CD4-positive, alpha-beta T cell treated with Interleukin-15 for 1 hour (primary cell): Measurements from ENCODE around the gene SMAD3.
"Not testable (repeated sequence)": the region's sequence is repeated elsewhere in the genome, so short reads cannot be mapped to it uniquely, and the experiment has no call there.

ENCODE experiments used
- DNase-seq: peaks from one replicate; pipeline ENCODE4 v3.0.0-alpha.2; 2020

Gene SMAD3

DNA sequence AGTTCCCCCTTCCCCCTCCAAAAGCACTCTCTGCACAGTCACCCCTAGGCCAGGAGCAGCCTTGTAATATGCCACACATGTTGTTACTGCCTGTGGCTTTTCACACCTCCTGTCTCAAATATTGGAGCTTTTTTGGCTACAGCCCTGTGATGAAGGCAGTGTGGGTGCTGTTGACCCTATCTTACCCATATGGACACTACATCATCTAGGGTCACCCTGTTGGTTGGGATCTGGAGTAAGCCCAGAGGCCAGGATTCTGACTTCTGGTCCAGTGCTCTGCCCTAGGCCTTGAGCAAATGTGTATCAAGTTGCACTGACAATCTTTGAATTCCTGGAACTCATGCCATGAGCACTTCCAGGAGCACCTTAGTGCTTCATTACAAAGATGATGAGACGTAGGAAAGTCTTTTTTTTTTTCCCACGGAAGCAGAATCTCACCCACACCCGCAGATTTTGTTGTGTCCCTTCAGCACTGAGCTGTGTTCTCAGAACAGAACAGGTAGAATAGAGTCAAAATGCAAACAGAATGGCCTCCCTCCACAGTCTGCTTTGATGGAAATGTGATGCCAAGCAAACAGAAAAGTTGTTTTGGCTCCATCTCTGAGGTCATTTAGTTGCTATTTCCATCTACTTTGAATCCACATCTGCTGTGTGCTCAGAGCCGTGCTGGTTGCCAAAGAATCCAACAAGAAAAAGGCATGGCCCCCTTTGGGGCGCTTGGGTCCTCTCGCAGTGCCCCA lies 49.6 kb downstream of the SMAD3 start:
- DNase-seq = no peak

DNA sequence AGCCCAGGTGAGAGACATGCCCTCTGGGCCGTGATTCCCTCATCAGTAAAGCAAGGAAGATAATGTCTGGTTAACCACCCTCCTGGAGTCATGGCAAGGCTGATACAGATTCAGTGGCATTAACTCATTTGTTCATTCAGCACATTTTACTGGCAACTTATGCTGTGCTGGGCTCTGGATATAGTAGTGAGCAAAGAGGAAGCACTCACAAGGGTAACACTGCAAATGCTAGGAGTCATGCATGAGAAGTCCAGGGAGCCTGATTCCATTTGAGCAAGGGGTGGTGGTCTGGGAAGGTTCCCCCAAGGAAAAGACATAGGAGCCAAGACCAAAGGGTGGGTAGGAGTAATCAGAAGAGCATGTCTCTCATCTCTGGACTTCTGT lies 50.2 kb downstream of the SMAD3 start:
- no peak for DNase-seq

DNA sequence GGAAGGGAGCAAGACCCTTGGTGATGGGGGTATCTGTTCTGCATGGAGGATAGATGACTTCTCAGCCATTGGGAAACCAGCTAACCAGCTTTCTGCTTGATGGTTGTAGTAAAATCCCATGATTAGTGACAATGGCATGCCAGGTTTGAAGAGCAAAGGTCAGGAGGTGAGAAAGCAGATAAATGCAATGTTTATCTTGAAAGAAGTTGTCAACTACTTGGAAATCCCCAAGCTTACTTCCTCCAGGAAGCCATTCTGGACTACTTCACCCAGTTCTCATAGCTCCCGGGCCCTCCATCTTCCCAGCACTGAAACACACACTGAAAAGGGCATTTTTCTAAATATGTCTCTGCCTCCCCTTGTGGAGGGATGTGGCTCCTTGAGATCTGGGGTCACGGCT lies 51.3 kb downstream of the SMAD3 start:
- peak; percentile 40 for DNase-seq

- no peak for DNase-seq
Measured at GRCh38 chr15:67117370-67117769, 52.0 kb downstream of the SMAD3 start.

DNA sequence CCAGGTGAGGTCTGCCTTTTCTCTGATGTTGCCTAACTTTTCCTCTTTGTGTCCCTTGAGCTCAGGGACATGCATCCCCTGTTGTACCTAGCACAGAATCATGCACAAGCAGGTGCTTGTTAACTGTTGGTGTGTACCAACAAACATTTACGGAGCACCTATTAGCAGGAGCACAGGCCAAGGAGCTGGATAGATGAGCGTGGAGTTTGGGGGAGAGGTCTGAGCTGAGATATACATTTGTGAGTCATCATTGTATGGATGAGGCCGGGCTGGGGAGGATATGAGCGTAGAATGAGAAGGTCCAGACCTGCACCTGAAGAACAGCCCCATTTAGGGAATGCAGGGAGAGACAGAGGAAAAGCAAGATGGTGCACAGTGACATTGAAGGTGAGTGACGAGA lies 53.4 kb downstream of the SMAD3 start:
- DNase-seq = no peak

- no peak for DNase-seq
Measured at GRCh38 chr15:67119238-67119846, 53.9 kb downstream of the SMAD3 start.

- DNase-seq = no peak
Measured at GRCh38 chr15:67120009-67120838, 54.8 kb downstream of the SMAD3 start.

DNA sequence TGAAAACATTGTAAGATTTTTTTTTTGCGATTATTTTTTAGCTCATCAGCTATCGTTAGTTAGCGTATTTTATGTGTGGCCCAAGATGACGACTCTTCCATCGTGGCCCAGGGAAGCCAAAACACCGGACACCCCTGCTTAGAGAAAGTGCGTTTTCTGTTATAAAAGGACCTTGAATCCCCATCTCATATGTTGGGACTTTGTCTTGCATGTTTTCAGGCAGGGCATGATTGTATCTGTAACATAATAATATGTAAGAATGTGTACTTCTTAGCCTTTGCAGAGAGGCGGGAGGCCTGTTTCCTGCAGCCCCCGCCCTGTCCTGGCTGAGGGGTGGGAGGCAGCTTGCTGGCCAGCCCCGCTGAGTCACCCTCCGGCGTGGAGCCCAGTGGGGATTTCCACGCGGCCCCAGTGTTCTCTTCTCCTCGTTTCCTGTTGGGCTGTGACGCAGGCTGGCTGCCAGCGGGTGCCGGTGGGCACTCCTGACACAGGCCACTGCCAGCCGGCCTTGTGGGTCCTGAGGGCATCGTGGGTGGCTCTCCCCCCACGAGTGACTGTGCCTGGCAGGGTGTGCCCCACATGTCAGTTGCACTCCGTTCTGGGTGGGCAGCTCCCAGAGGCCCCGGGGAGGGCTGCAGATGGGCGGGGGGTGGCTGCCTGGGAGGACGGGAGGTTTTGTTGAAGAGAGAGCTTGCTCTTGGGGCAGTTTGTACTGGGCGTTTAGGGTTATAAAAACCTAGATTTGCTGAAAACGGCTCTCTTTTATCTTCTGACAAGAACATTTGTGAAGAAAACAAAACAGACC lies 55.6 kb downstream of the SMAD3 start:
- peak; percentile 96 for DNase-seq

DNA sequence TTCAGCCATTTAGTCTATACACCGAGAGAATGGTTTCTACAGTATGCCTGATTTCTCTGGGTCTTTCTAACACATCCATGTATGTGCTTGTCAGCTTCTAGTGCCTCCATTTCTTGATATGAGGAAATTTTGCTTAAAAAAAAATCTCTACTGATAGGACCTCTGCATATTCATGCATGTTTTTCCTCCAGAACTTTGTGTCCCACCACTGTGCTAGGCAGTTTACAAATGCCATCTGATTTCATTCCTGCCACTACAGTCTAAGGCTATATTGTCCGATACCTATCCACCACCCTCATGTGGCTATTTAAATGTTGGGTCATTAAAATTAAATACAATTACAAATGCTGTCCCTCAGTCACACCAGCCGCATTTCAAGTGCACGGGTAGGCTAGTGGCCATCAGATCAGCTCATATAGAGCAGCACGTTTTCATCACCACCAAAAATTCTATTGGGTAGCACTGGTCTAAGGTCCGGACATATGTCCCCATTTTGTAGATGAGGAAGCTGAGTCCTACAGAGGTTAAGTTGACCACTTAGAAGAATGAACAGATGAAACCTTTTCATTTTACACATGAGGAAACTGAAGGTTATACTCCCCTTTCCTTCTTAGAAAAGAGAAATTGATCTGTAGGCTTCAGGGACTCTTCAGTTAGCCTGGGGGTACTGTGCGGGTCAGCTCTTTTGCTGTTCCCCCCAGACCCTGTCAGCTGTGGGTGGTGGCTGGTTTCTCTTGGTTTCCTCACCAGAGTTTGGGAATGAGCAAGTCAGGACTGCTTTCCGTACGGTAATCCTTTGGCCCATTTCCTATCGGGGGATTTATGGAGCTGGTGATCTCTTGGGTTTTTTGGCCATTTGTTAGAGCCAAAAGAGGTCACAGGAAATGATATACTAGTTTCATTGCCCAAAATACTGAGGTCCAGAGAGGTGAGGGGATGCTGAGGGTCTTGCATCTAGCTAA lies 56.5 kb downstream of the SMAD3 start:
- DNase-seq = no peak

- not testable (repeated sequence) for DNase-seq
Measured at GRCh38 chr15:67122816-67123215, 57.4 kb downstream of the SMAD3 start.

DNA sequence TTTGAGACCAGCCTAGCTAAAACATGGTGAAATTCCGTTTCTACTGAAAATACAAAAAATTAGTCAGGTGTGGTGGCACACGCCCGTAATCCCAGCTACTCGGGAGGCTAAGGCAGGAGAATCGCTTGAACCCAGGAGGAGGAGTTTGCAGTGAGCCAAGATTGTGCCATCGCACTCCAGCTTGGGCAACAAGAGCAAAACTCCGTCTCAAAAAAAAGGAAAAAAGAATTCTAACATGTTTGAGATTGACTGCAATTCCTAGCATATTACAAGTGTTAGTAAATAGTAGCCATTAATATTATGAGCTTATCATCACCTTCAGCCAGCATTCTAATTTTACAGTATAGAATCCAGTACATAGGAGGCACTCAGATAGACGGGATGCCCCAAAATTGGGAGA lies 57.9 kb downstream of the SMAD3 start:
- not testable (repeated sequence) for DNase-seq

- no peak for DNase-seq
Measured at GRCh38 chr15:67124111-67124510, 58.7 kb downstream of the SMAD3 start.

- DNase-seq = no peak
Measured at GRCh38 chr15:67124911-67125588, 59.6 kb downstream of the SMAD3 start.

- no peak for DNase-seq
Measured at GRCh38 chr15:67125589-67126502, 60.4 kb downstream of the SMAD3 start.

DNA sequence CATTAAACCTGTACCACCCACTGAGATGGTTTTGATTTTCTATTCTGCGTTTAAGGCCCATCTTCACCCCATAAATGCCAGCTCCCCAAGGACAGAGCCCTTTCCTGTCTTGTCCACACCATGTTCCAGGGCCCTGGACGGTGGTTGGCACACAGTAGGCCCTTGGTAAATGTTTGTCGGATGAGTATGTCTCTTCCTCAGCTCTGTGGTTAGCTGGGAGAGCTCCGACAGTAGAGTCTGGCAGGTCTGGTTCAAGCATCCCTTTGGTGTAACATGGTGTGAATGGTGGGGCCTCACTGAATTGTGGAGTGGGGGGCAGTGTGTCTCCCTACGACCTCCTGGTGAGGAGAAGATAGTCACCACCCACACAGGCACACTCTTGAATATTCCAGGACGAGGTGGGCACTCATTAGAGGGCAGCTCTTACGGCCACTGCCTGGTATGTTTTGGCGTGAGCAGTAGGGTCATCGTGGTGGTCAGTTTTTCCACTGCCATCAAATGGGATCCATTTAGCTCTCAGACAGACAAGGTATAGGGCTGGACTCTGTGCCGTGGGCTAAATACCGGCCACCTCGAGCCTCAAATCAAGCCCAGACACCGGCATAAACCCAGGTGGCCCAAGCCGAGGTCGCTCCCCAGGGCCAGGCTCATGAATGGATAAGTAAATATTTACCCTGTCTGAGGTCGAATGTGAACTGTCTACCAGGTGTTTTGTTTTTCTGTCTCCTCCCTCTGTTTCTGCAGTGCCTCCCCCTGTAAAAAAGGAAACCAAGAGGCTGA lies 61.3 kb downstream of the SMAD3 start:
- no peak for DNase-seq

GRCh38 chr15:67127331-67127664 lies 61.9 kb downstream of the SMAD3 start:
- no peak for DNase-seq

GRCh38 chr15:67127965-67128364 lies 62.6 kb downstream of the SMAD3 start:
- DNase-seq = peak; percentile 42

DNA sequence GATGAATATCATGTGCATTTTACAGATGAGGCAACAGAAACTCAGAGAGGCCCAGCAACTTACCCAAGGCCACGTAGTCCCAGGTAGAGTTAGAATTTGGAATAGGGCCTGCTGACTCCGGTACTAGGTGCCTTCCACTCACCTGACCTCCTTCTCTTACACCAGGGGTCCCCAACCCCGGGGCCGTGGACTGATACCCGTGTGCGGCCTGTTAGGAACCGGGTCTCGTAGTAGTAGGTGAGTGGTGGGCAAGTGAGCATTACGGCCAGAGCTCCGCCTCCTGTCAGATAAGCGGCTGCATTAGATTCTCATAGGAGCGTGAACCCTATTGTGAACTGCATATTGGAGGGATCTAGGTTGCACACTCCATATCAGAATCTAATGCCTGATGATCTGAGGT lies 64.8 kb downstream of the SMAD3 start:
- no peak for DNase-seq
